Adipocyte (in vitro differentiated cells): ENCODE measurements around the gene TRAF7.
"Not testable (repeated sequence)": the region's sequence is repeated elsewhere in the genome, so short reads cannot be mapped to it uniquely, and the experiment has no call there.

ENCODE experiments used
- DNase-seq: peaks from one replicate; pipeline ENCODE4 v3.0.0-alpha.2; 2015; ENCODE audit warnings: low read depth
- H3K27me3 ChIP-seq: replicated peaks from 2 replicates; pipeline ENCODE4 v1.7.0; 2013; ENCODE audit warnings: mild to moderate bottlenecking, low read length, moderate library complexity; ENCODE audit not compliant: control insufficient read depth, insufficient read depth
- H3K36me3 ChIP-seq: 2 replicates; pipeline ENCODE4 v1.7.0; 2013; ENCODE audit warnings: low read length, mild to moderate bottlenecking, moderate library complexity; ENCODE audit not compliant: control insufficient read depth, insufficient read depth, severe bottlenecking
- H3K4me1 ChIP-seq: 2 replicates; pipeline ENCODE4 v1.7.0; 2013; ENCODE audit warnings: mild to moderate bottlenecking, low read length, moderate library complexity; ENCODE audit not compliant: control insufficient read depth, insufficient read depth
- H3K4me3 ChIP-seq: 2 replicates; pipeline ENCODE4 v1.7.0; 2013; ENCODE audit warnings: mild to moderate bottlenecking, low read length, moderate library complexity
- H3K9ac ChIP-seq: 2 replicates; pipeline ENCODE4 v1.7.0; 2013; ENCODE audit warnings: mild to moderate bottlenecking, low read length, moderate library complexity
- H3K9me3 ChIP-seq: 2 replicates; pipeline ENCODE4 v1.7.0; 2013; ENCODE audit warnings: mild to moderate bottlenecking, low read length, moderate library complexity; ENCODE audit not compliant: control insufficient read depth

The TRAF7 gene

DNA sequence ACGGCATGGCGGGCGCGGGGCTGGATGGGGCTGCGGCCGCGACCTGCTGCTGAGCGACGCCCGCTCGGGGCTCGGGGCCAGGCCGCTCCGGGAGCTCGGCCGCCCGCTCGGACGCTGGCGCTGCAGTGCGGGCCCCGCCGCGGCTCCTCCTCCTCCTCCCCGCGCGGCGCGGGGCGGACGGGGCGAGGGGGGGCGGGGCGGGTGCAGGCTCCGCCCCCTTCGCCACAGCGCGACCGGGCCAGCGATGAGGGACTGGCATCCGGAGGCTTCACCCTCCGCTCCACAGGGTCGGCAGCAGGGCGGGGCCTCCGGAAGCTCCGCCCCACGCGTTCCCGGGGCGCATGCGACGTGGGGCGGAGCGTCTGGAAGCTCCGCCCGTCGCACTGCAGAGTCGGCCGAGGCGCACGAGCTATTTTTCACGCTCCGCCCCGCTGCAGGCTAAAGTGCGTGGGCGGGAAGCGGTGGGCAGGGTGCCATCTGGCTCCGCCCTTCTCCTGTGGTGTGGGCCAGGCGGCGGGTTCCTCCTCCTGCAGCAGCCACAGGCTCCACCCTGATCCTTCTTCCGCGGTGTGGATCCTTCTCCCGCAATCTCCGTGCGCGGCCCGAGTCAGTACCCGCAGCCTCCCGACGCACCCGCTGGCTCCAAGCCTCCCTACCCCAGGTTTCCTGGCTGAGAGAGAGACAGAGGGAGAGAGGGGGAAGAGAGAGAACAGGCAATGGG, 19.7 kb upstream of the TRAF7 start, which contains the start of gene PKD1:
PKD1 (minus strand) TSS at position 129 of the 721 bp plus-strand sequence. CDS start 209 bp downstream, outside the sequence.
- not testable (repeated sequence) for H3K9me3 ChIP-seq, H3K4me1 ChIP-seq, H3K27me3 ChIP-seq, H3K36me3 ChIP-seq
- H3K9ac ChIP-seq: peak within 1 kb of the TSS; percentile 69
- peak; percentile 92 for DNase-seq
- peak within 1 kb of the TSS; percentile 72 for H3K4me3 ChIP-seq

DNA sequence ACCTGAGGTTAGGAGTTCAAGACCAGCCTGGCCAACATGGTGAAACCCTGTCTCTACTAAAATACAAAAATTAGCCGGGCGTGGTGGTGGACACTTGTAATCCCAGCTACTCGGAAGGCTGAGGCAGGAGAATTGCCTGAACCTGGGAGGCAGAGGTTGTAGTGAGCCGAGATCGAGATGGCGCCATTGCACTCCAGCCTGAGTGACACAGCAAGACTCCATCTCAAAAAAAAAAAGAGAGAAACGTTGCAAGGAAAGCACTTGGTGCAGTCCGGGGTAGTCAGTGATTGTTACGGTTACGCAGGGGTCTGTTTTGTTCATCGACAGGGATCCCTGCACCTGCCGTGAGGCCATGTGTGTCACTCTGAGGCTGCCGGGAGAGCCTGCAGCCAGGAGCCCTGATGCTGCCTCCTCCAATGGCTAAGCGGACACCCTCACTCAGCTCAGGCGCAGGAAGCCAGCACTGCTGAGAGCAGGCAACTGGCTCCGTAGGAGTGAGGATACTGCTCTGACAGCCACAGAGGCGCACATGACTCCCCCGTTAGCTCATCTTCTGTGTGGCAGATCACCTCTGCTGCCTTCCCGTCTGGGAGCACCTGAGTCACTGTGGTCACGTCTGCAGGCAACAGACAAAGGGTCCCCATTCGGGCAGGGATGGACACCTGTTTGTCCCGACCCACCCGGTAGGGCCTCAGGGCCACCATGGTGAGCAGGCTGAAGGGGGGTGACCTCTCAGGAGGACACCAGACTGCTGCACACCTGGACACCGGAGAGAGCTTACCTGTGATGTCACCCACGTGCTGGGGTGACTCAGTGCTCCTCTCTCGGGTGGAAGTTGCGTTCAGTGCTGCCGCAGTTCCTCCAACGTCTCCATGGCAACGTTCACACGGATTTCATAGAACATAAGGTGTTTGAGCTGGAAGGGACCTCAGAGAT, 12.4 kb upstream of the TRAF7 start:
- H3K9me3 ChIP-seq: no peaks in the 10 kb centered on the region
- no peaks in the 10 kb centered on the region for H3K36me3 ChIP-seq
- DNase-seq: no peak
- no peak overlapping the region for H3K4me3 ChIP-seq
- H3K27me3 ChIP-seq: no peaks in the 10 kb centered on the region
- no peaks in the 10 kb centered on the region for H3K4me1 ChIP-seq
- no peak overlapping the region for H3K9ac ChIP-seq

DNA sequence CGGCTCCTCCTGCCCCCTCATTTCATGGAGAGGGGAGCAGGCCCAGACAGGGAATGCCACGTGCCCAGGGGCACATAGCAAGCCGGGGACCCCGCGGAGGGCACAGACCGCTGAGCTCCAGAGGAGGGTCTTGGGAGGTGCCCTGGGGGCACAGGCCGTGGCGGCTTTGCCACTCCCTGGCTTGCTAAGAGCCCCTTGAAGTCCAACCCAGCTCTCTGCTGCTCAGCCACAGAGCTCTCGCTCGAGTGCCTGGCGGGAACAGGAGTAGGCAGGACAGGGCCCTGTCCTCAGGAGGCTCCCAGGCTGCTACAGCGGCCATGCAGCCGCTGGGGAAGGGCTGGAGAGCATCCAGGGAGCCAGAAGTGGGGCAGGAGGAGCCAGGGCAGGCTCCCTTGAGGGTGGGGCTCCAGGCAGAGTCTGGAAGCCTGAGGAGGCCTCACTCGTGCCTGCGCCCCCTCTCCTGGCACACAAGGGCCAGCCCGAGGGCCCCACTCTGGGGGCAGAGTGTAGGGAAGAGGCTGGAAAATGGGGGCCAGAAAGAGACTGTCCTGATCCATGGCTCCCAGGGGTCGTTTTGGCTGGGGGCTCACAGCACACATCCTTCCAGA, 11.6 kb upstream of the TRAF7 start:
- no peaks in the 10 kb centered on the region for H3K27me3 ChIP-seq
- H3K4me1 ChIP-seq: no peaks in the 10 kb centered on the region
- DNase-seq: no peak
- no peak overlapping the region for H3K9ac ChIP-seq
- H3K36me3 ChIP-seq: no peaks in the 10 kb centered on the region
- H3K9me3 ChIP-seq: no peaks in the 10 kb centered on the region
- no peak overlapping the region for H3K4me3 ChIP-seq

DNA sequence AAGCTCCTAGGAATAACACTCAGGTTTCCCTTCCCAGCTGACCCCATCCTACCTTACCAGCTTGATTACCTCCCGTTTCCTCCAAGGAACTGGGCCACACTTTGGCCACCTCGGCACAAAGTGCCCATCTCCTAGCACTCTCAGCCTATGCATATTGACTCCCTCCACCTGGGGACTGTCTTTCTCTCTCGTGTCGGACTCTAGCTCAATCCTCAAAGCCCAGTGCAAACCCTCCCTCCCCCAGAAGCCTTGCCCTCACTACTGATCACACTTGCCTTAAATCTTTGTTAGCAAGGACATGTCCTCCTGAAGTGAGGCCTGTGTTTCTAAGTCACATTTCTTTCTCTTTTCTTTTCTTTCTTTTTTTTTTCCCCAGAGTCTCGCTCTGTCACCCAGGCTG, 9.7 kb upstream of the TRAF7 start:
- H3K36me3 ChIP-seq: no peaks in the 10 kb centered on the region
- DNase-seq: no peak
- H3K4me3 ChIP-seq: no peak overlapping the region
- no peak overlapping the region for H3K9ac ChIP-seq
- no peaks in the 10 kb centered on the region for H3K9me3 ChIP-seq
- no peaks in the 10 kb centered on the region for H3K27me3 ChIP-seq
- peaks cover 7% of the 10 kb centered on the region for H3K4me1 ChIP-seq

DNA sequence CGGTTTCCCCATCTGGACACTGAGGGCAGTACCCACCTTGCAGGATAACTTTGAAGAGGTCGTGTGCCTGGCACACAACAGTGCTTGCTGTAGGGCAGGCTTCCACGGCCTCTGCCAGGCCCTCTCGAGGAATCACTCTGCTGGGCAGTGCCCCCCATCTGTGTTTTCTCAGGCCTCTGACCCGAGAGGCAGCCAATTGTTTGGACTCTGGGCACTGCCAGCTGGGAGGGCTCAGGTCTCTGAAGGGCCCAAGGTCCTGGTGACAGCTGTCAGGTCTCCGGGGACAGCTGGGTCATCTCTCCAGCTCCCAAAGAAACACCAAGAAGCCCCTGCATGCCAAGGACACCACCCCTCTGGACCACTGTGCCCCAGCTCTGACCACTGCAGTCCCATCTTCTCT, 8.2 kb upstream of the TRAF7 start:
- Histone ChIP-seq H3K36me3 (peaks cover 10% of the 10 kb centered on the region), H3K9me3 (no peaks in the 10 kb centered on the region), H3K9ac (no peak overlapping the region), H3K27me3 (no peaks in the 10 kb centered on the region), H3K4me3 (no peak overlapping the region), H3K4me1 (peaks cover 23% of the 10 kb centered on the region)
- no peak for DNase-seq

DNA sequence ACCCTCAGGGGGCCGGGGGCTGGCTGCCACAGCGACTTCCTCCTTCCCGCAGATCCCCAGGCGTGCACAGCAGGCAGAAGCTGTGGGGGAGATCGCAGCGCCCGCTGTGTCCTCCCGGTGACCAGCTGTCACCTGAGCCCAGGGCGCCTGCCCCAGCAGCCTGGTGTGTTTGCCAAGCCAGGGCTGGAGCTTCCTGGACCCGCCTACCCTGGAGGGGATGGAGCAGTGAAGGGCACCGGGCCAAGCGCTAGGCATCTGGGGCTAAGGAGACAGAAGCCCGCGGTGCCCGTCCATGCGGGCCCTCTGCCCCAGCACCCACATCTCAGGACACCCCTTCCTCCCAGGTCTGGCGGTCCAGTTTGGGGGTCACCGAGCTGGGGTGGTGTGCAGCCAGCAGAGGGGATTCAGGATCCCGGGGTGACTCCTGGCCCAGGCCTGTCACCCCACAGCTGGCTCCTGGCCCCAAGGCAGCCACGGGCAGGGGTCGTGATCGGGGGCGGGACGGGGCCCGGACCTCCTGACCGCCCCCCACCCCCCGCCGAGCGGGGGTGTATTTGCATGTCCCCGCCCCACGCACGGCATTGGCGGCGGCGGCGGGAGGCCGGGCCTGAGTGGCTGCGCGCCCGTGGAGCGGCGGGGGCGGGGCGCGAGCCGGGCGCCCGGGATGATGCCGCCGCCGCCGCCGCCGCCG, 7.5 kb upstream of the TRAF7 start, which contains the start of gene RAB26:
RAB26 (plus strand) TSS at position 645 of the 691 bp plus-strand sequence. CDS start 159 bp downstream, outside the sequence.
- no peaks in the 10 kb centered on the region for H3K9me3 ChIP-seq
- H3K4me1 ChIP-seq: peaks cover 30% of the 10 kb centered on the region
- H3K27me3 ChIP-seq: no peaks in the 10 kb centered on the region
- peak within 1 kb of the TSS; percentile 46 for H3K9ac ChIP-seq
- DNase-seq: peak; percentile 66
- peak within 1 kb of the TSS; percentile 66 for H3K4me3 ChIP-seq
- H3K36me3 ChIP-seq: peaks cover 10% of the 10 kb centered on the region

DNA sequence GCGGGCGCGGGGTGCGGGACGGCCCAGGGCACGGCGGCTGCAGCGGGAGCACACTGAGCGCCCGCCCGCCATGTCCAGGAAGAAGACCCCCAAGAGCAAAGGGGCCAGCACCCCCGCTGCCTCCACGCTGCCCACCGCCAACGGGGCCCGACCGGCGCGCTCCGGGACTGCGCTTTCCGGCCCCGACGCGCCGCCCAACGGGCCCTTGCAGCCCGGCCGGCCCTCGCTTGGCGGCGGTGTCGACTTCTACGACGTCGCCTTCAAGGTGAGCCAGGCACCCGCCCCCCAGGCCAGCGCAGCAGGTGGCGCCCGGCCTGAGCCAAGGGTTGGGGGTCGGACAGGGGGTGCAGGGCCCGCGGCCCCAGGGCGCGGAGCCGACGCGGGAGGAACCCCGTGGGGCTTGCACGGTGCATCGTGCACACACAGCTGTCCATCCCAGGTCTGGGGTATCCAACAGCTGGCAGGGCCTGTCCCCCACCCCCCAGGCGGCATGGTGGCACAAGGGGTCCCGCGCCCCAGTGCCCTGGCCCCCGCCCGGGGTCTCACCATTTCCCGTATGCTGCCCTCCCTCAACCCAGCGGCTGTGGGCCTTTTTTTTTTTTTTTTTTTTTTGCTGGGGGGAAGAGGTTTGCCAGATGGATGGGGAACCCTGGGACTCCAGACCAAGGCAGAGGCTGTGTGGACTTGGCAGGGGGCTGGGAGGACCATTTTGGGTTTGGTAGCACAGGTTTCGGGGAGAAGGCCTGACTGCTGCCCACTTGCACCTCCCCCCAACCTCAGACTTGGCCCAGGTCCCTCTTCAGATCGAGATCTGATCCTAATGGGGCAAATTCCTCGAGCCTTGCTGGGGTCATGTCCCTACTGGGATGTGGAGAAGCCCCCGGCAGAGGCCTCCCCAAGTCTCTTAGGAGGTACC, 6.6 kb upstream of the TRAF7 start:
- H3K4me1 ChIP-seq: peaks cover 37% of the 10 kb centered on the region
- no peaks in the 10 kb centered on the region for H3K9me3 ChIP-seq
- peak overlapping the region; percentile 46 for H3K9ac ChIP-seq
- H3K4me3 ChIP-seq: peak overlapping the region; percentile 66
- DNase-seq: peak; percentile 30
- H3K27me3 ChIP-seq: no peaks in the 10 kb centered on the region
- H3K36me3 ChIP-seq: peaks cover 13% of the 10 kb centered on the region

DNA sequence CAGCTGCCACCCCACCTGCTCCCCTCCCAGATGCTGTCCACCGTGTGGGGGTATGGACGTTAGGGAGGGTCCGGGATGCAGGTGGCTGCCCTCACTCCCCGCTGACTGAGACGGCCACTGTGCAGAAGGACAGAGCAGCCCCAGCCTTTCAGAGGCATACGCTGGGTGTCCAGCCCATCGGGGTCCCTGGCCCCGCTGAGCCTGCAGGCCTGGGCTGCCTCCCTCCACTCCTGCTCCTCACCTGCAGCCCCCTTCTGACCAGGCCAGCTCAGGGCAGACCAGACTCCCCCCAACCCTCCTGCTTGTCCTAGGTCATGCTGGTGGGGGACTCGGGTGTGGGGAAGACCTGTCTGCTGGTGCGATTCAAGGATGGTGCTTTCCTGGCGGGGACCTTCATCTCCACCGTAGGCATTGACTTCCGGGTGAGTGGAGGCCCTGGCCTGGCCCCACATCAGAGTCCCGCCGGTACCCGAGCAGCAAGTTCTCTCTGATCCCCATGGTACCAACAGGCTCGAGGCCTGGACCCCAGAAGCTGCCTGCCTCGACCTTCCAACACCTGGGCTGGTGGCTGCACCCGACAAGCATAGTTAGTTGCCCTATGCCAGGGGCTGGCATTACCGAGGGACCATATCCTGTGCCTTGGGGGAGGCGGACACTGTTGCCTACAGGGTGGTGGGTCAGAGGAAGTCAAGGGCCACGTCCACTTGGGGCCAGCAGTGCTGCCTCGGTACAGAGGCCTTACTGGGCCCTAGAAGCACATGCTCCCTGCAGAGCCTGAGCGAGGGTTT, 5.8 kb upstream of the TRAF7 start:
- H3K4me1 ChIP-seq: peaks cover 39% of the 10 kb centered on the region
- no peaks in the 10 kb centered on the region for H3K9me3 ChIP-seq
- H3K27me3 ChIP-seq: no peaks in the 10 kb centered on the region
- peak overlapping the region; percentile 100 for H3K9ac ChIP-seq
- DNase-seq: no peak
- H3K36me3 ChIP-seq: peaks cover 13% of the 10 kb centered on the region
- peak overlapping the region; percentile 66 for H3K4me3 ChIP-seq

DNA sequence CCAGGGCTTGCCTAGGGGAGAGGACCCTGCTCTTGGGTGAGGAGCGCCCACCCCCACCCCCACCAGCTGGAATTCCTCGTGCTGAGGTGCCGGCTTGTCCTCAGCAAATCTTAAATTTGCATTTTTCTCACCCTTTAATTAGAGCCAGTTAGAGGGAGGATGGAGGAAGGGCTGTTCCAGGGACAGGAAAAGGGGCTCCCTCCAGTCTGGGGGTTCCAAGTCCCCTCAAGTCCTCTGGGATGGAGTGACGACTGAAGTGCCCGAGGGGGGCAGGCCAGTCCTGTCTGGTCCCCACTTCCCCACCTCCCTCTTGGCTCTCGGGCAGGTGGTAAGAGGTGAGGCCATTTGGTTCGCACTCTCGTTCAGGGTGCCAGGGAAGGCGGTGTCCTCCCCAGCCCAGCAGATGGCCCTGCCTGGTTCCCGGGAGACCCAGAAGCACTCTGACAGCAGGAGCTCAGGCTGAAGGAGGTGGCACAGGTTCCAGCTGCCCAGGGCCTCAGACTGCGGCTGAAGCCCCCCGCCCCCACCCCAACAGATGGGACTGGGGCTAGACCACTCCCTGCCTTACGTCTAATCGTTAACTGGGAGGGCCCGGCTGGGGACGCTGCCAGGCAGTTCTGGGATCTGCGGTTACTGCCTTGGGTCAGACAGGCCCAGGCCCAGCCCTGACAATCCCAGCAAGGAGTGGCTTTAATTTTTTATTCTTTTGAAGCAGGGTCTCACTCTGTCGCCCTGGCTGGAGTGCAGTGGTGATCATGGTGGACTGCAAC, 5.0 kb upstream of the TRAF7 start:
- DNase-seq: no peak
- Histone ChIP-seq H3K27me3 (no peaks in the 10 kb centered on the region), H3K4me1 (peaks cover 39% of the 10 kb centered on the region), H3K9me3 (no peaks in the 10 kb centered on the region), H3K9ac (peak overlapping the region; percentile 100), H3K4me3 (no peak overlapping the region), H3K36me3 (peaks cover 13% of the 10 kb centered on the region)
